Measurements from ENCODE around the gene PPIL3. TPM values are rescaled to one million over a fixed set of nuclear protein-coding genes. Genes with fewer than 3 reads are reported as not detected.

PPIL3 gene
- total and polyA plus RNA-seq, 2 experiments from 2014 or later = 42.9 to 54.0 TPM

DNA sequence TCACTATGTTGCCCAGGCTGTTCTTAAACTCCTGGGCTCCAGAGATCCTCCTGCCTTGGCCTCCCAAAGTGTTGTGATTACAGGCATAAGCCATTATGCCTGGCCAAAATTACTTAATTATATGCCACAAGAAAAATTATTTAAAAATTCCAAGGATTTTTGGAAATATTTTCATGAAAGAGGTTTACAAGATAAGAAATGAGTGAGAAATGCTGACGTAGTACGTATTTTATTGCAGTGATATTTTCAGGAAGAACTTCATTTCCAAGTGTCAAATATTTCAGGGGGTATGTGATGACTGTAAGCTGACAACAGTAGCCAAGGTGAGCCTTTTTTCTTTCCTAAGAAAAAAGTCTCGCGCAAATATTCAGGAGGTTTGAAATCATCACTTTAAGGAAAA, 21.1 kb upstream of the PPIL3 start:
- TF ChIP-seq, protein P1, sequence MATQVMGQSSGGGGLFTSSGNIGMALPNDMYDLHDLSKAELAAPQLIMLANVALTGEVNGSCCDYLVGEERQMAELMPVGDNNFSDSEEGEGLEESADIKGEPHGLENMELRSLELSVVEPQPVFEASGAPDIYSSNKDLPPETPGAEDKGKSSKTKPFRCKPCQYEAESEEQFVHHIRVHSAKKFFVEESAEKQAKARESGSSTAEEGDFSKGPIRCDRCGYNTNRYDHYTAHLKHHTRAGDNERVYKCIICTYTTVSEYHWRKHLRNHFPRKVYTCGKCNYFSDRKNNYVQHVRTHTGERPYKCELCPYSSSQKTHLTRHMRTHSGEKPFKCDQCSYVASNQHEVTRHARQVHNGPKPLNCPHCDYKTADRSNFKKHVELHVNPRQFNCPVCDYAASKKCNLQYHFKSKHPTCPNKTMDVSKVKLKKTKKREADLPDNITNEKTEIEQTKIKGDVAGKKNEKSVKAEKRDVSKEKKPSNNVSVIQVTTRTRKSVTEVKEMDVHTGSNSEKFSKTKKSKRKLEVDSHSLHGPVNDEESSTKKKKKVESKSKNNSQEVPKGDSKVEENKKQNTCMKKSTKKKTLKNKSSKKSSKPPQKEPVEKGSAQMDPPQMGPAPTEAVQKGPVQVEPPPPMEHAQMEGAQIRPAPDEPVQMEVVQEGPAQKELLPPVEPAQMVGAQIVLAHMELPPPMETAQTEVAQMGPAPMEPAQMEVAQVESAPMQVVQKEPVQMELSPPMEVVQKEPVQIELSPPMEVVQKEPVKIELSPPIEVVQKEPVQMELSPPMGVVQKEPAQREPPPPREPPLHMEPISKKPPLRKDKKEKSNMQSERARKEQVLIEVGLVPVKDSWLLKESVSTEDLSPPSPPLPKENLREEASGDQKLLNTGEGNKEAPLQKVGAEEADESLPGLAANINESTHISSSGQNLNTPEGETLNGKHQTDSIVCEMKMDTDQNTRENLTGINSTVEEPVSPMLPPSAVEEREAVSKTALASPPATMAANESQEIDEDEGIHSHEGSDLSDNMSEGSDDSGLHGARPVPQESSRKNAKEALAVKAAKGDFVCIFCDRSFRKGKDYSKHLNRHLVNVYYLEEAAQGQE (IDR thresholded peaks at IDR 0.05; ENCODE audit: unreplicated experiment) = no peak
- TF ChIP-seq EZH2phosphoT487 (IDR thresholded peaks at IDR 0.05; ENCODE audit: unreplicated experiment) = no peak
- TF ChIP-seq, protein P2, sequence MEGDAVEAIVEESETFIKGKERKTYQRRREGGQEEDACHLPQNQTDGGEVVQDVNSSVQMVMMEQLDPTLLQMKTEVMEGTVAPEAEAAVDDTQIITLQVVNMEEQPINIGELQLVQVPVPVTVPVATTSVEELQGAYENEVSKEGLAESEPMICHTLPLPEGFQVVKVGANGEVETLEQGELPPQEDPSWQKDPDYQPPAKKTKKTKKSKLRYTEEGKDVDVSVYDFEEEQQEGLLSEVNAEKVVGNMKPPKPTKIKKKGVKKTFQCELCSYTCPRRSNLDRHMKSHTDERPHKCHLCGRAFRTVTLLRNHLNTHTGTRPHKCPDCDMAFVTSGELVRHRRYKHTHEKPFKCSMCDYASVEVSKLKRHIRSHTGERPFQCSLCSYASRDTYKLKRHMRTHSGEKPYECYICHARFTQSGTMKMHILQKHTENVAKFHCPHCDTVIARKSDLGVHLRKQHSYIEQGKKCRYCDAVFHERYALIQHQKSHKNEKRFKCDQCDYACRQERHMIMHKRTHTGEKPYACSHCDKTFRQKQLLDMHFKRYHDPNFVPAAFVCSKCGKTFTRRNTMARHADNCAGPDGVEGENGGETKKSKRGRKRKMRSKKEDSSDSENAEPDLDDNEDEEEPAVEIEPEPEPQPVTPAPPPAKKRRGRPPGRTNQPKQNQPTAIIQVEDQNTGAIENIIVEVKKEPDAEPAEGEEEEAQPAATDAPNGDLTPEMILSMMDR (conservative IDR thresholded peaks at IDR 0.05; ENCODE audit: low read depth in 2 of 2) = no peak
- no peak for TF ChIP-seq JUNB (IDR thresholded peaks at IDR 0.05; ENCODE audit: unreplicated experiment)
- H3K9me3 Mint-ChIP-seq = no peaks in the 10 kb centered on the region
- peaks cover 47% of the 10 kb centered on the region for H3K36me3 Mint-ChIP-seq (ENCODE audit: low read depth)
- Histone ChIP-seq H2AFZ (no peak overlapping the region), H3K27ac (ENCODE audit: low read depth) (no peak overlapping the region), H3K4me1 (ENCODE audit: insufficient read depth) (no peaks in the 10 kb centered on the region), H3K27me3 (ENCODE audit: insufficient read depth) (no peaks in the 10 kb centered on the region), H3K4me3 (no peak overlapping the region), H3K79me2 (replicated peaks; ENCODE audit: insufficient read depth) (no peaks in the 10 kb centered on the region), H3K4me2 (no peak overlapping the region), H4K20me1 (replicated peaks; ENCODE audit: insufficient read depth) (peaks cover 14% of the 10 kb centered on the region), H3K36me3 (ENCODE audit: insufficient read depth) (peaks cover 51% of the 10 kb centered on the region), H3F3A (replicated peaks; ENCODE audit: low read depth) (peaks cover 5% of the 10 kb centered on the region), H3K9me2 (ENCODE audit: insufficient read depth) (no peaks in the 10 kb centered on the region)
- H3K4me3 Mint-ChIP-seq = no peak overlapping the region
- H3K4me1 Mint-ChIP-seq = no peaks in the 10 kb centered on the region
- no peak overlapping the region for H3K27ac Mint-ChIP-seq
- DNase-seq (ENCODE audit: low spot score) (no peak), ATAC-seq (no peak)
- peaks cover 1% of the 10 kb centered on the region for H3K27me3 Mint-ChIP-seq (ENCODE audit: insufficient read depth, low read depth, poor library complexity)

DNA sequence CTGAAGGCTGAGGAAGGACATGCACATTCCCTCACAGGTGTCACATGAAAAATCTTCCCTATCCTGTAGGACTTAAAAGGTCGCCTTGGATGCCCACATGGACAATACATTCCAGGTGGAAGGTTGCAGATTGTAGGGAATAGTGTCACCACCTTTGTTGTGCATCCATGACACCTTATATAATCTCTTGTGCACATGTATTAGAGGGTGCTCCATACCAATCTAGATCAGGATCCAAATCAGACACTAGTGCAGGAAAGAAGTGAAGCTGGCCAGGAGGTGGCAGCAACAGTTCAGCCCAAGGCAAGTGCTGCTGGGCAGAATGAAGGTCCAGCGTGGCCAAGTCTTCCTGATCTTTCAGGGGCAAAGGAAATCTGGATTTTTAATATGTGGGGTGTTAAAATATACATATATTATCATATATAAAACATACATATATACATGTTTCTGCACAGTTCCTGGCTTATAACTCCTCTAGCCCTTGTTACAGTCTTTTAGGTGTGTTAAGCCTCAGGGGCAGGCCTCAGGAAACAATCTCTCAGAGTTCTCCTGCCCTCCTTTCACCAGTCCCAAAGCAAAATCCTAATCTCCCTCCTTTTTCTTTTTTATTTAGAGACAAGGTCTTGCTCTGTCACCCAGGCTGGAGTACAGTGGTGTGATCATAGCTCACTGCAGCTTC, 16.9 kb upstream of the PPIL3 start:
- no peaks in the 10 kb centered on the region for H3K27me3 ChIP-seq (ENCODE audit: insufficient read depth)
- H3K27ac ChIP-seq (ENCODE audit: low read depth) = no peak overlapping the region
- peaks cover 5% of the 10 kb centered on the region for H3F3A ChIP-seq (replicated peaks; ENCODE audit: low read depth)
- H4K20me1 ChIP-seq (replicated peaks; ENCODE audit: insufficient read depth) = peaks cover 10% of the 10 kb centered on the region
- no peak for TF ChIP-seq CREB1 (CRISPR knock-in tag; IDR thresholded peaks at IDR 0.05; ENCODE audit: low read depth)
- TF ChIP-seq, protein P2 (conservative IDR thresholded peaks at IDR 0.05; ENCODE audit: low read depth in 2 of 2) = peak; percentile 67 to 91
- peaks cover 52% of the 10 kb centered on the region for H3K36me3 Mint-ChIP-seq (ENCODE audit: low read depth)
- H3K4me1 Mint-ChIP-seq = no peaks in the 10 kb centered on the region
- no peaks in the 10 kb centered on the region for H3K4me1 ChIP-seq (ENCODE audit: insufficient read depth)
- H3K27me3 Mint-ChIP-seq (ENCODE audit: insufficient read depth, low read depth, poor library complexity) = no peaks in the 10 kb centered on the region
- no peak overlapping the region for H2AFZ ChIP-seq
- H3K4me2 ChIP-seq = no peak overlapping the region
- DNase-seq (ENCODE audit: low spot score) (peak; percentile 79), ATAC-seq (peak; percentile 84)
- no peaks in the 10 kb centered on the region for H3K79me2 ChIP-seq (replicated peaks; ENCODE audit: insufficient read depth)
- H3K4me3 Mint-ChIP-seq = no peak overlapping the region
- no peaks in the 10 kb centered on the region; the same call in 2 of the 3 replicates for H3K9me3 Mint-ChIP-seq
- no peak overlapping the region for H3K4me3 ChIP-seq
- no peak overlapping the region for H3K27ac Mint-ChIP-seq
- peaks cover 44% of the 10 kb centered on the region for H3K36me3 ChIP-seq (ENCODE audit: insufficient read depth)
- no peaks in the 10 kb centered on the region for H3K9me2 ChIP-seq (ENCODE audit: insufficient read depth)
